ENCODE measurements around the gene CATSPERD. TPM values are rescaled to one million over a fixed set of nuclear protein-coding genes. Genes with fewer than 3 reads are reported as not detected.
A peak's percentile ranks its signal among the peaks of the same experiment; 100 is the strongest.

CATSPERD gene
- polyA plus RNA-seq (ENCODE audit: insufficient read length) = not detected

DNA sequence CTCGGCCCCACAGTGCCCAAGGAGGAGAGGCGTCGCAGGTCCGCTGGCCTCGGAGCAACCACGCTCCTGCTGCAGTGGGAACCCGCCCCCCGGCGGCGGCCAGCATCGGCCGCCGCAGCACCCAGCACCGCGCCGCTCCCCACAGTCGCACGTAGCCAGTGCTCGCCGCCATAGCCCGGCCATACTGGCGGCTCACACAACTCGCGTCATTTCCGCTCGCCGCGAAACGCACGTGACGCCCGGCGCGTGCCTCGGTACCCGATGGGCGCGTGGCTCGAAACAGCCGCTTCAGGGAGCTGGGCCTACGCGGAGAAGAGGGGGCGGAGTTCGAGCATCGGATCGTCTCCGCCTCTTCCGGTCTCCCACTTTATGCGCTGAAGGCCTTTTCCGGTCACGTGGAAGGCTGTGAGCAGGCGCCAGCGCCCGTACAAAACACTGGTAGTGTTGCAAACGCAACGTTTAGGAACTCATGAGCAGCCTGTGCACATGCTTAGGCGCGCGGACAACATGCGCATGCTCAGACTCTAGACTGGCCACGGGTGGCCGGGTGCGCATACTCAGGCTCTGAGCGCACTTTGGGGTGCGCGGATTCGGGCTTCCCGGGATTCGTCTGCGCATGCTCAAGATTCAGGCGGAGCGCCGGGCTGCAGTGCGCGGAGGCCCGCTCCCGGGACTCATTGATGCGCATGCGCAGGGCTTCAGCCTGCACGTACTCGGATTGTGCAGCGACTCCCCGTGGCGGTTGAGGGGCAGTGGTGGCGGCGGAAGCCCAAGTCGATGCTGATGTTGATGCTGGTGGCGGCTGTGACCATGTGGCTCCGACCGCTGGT lies at the start of gene CATSPERD, which contains the start of gene LONP1:
TSS of gene CATSPERD (plus strand) at position 677 of the 830 bp plus-strand sequence. CDS start at position 778, 101 bp downstream.
TSS of gene LONP1 (minus strand) at position 186 of the 830 bp plus-strand sequence. CDS start at position 172, 14 bp downstream.
- DNase-seq = peak; percentile 99

GRCh38 chr19:5671600-5671999 lies 48.8 kb upstream of the CATSPERD start:
- DNase-seq = no peak

GRCh38 chr19:5672708-5673459 lies 47.6 kb upstream of the CATSPERD start:
- DNase-seq = no peak

DNA sequence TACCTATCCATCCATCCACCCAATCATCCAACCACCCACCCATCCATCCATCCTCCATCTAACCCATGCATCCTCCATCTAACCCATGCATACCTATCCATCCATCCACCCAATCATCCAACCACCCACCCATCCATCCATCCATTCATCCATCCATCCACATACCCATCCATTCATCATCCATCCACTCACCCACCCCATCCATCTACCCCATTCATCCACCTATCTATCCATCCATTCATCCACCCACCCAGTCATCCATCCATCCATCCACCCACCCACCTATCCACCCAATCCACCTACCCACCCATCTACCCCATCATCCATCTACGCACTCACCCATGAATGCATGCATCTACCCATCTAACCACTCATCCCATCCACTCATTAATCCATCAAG lies 46.7 kb upstream of the CATSPERD start:
- no peak for DNase-seq

DNA sequence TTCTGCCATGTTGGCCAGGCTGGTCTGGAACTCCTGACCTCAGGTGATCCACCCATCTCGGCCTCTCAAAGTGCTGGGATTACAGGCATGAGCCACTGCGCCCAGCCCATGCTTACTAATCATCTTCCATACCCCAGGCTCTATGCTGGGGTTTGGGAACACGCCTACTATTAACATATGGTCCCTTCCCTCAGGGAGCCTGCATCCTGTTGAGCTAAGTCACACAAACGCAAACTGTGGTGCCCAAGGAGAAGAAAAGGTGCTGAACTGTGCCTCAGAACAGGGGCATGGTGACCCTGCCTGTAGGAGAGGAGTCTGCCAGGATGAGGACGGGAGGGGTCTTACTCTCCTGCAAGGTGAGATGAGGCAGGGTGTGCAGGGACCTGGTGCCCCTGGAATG lies 45.7 kb upstream of the CATSPERD start:
- DNase-seq = no peak

DNA sequence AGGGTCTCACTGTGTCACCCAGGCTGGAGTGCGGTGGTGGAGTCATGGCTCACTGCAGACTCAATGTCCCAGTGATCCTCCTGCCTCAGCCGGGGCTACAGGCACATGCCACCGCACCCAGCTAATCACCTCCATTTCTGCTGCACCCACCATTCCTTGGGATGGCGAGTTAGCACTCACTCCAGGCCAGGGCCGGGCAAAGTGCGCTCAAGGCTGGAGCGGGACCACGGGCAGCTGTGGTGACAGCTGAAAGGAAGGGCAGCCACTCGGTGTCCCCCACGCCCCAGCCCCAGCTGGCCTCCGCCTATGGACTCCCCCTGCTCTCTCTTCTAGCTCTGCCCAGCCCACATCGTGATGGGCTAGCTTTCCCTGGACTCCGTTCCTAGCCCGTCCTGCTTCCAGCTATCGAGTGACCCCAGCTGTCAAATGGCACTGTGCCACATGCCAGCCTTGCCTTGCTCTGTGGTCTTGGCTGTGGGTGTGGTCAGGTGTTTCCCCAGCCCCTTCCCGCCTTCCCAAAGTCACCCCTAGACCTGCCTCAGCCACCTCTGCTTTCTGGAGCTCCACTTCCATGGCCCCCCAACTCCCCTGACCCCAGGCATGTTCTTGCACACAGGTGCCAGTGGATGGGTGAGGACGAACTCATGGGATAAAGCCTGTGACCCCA lies 44.2 kb upstream of the CATSPERD start:
- peak; percentile 53 for DNase-seq

DNA sequence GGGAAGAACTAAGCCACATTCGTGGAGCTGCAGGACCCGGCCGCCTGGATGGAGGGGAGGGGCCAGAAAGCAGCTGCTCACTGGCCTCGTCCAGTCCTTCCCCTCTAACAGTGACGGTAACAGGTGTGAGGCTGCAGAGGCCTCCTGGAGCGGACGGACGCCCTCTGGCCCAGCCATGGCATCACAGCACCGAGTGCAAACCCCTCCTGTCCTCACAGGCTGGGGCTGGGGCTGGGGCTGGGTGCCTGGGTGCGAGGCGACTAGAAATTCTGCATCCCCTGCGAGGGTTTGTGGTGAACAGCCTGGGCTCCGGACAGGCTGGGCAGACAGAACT lies 43.7 kb upstream of the CATSPERD start:
- DNase-seq = no peak

GRCh38 chr19:5677136-5677535 lies 43.3 kb upstream of the CATSPERD start:
- no peak for DNase-seq

GRCh38 chr19:5677580-5677979 lies 42.9 kb upstream of the CATSPERD start:
- no peak for DNase-seq

DNA sequence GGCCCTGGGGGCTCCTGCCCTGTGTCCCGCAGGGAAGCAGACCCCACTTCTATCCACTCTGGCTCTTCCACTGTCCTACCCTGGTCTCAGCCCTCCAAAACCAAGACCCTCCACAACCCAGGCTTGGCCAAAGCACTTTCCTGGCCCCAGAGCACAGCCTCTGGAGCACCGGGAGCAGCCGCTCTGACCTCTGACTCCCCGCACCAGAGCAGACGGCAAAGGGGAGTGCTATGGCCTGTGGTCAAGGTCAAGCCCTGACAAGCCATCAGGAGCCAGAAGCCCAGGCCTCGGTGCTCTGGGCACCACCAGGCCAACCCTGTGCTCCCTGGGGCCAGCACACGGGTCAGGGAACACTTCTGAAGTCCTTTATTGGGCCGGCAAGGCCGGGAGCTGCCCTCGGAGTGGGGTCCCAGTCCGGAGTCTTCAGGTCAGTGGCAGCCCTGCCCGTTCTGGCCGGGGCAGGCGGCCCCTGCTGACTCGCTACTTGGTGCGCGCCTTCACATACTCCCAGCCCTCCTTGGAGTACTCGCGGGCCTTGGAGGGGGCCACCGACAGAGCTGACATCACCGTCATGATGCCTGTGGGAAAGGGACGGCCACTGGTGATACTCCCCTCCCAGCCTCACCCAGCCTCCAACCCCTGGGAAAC lies 42.2 kb upstream of the CATSPERD start:
- no peak for DNase-seq

DNA sequence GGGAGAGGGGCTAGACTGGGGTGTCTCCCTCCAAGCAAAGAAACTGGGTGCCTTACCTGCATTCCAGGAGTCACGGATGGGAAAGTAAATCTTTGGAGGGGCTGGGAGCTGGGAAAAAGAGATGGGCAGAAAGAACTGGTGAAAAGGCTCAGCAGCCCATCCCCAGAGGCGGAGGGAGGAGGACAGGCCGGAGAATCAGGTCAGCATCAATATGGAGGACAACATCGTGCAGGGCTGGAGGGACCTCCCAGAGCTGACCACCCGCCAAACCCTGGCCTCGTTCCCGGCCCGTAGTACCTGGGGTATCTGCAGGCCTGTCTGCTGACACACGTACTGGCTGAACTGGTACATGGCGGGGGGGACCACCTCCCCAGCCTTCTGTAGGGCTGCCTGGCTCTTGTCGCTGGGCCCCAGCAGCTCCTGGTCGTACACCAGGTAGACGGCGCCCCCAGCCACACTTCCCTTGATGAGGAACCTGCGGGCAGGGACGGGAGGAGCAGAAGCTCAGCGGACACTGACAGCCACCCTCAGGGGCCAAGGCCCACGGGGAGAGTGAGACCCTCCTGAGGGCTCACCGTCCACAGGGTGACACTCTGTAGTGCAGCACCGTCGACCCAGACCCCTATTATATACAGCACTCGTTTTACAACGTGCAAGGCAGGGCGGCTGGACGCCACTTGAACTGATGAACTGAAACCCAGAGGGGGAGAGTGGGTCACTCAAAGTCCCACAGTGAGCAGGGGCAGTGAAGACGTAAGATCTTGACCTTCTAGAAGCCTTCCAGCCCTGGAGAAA lies 41.0 kb upstream of the CATSPERD start:
- no peak for DNase-seq

DNA sequence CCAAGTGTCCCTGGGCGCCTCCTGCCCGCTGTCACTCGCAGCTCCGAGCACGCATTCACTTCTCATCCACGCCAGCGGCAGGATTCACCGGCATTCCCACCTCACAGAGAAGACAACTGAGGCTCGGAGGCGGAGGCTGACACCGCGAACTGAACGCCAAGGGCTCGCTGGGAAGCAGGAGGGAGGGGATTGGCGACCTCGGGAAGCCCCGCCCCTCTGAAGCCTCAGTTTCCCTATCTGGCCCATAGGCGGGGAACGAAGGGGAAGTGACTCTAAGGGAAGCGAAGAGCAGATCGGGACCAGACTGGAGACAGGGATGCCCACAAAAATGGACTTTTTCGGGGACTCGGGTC lies 40.4 kb upstream of the CATSPERD start:
- no peak for DNase-seq

DNA sequence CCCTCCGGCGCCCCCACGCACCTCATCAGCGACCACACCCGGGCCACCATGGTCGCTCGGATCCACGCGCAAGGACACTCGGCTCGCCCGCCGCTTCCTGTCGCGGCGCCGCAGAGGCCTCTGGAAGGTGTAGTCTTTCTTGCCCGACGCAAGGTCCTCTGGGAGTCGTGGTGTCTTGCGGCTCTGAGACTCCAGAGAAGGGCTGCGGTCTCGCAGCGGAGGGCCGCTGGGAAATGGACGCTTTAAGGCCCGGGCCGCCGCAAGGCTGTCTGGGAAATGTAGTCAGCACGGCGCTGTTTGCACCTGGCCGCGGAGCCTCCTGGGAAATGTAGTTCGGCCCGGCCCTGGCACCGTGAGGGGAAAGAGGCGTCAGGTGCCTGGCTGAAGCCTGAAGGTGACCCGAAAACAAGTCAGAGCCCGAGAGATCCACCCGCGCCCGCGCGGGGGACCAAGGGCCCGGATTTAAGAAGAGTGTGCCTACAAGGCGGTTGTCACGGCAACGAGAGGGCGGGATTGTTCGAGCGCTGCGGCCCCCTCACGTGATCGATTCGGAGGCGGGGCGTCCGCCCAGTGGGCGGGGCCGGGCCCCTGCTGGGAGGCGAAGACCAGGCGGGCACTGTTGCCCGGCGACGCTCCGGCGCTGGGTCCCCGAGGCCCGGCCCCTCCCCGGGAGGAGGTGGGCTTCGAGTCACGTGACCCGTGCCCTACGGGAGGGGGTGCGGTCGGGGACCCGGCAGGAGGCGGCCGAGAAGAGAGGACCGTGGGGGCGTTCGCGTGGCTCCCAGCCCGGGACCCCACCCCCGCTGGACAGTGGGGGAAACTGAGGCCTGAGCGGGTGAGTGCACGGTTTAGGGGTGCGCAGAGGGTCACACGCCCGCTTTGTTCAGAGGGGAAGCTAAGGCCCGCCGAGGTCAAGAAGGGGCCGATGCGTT lies 39.7 kb upstream of the CATSPERD start, which contains the start of the genes HSD11B1L and MICOS13:
TSS of gene HSD11B1L (plus strand) at position 591 of the 932 bp plus-strand sequence. CDS start 3,806 bp downstream, outside the sequence.
TSS of gene MICOS13 (minus strand) at position 80 of the 932 bp plus-strand sequence. CDS start at position 50, 30 bp downstream.
- peak; percentile 98 for DNase-seq

- no peak for DNase-seq
Measured at GRCh38 chr19:5681391-5682106, 38.9 kb upstream of the CATSPERD start.

DNA sequence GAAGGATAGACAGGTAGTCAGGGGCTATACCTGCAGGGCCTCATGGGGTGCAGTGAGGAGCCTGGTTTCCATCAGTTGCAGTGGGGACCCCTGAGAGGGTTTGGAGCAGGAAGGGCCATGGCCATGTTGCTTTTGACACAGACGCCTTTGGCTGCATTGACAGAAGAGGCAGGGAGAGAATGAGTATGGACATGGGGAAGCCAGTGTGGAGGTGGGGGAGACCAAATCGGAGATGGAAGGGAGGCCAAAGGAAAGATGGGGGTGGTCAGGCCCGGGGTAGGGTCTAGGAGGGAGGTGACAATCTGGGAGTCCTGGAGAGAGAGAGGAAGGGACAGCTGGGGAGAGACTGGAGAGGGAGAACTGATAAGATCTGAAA lies 38.3 kb upstream of the CATSPERD start:
- DNase-seq = no peak

DNA sequence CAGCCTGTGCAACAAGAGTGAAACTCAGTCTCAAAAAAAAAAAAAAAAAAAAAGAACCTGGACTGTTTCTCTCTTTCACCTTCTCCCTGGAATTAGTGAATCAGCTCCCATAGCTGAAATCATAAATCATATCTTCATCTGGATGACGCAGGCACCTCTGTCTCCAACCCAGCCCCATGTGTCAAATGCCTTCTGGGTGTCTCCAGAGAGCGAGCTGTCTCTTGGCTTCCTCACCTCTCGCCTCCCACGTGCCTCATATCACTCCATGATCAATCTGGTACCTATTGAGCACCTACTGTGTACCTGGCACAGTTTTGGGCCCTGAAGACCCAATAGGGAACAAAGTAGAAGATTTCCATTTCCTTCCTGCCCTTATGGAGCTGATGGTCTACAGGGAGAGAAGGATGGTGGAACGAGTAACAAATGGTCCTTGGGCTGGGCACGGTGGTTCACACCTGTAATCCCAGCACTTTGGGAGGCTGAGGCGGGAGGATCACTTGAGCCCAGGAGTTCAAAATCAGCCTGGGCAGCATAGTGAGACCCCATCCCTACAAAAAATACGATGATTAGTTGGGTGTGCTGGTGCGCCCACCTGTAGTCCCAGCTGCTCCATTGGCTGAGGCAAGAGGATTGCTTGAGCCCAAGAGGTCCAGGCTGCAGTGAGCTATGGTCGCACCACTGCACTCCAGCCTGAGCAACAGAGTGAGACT lies 37.1 kb upstream of the CATSPERD start:
- DNase-seq = no peak

- DNase-seq = no peak
Measured at GRCh38 chr19:5684694-5685430, 35.6 kb upstream of the CATSPERD start.

DNA sequence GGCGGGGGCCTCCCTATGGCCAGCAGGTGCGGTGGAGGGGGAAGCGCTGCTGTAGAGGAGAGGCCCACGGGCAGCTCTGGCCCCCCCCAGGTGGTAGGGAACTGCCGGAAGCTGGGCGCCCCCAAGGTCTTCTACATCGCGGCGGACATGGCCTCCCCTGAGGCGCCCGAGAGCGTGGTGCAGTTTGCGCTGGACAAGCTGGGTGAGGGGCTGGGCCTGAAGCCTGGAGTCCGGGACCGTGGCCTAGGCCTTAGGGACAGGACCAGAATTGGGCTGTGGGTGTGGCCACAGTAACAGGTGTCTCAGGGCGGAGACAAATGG lies 34.2 kb upstream of the CATSPERD start:
- no peak for DNase-seq

All from hindlimb muscle (tissue), 1 donor.